Activated CD4-positive, alpha-beta T cell treated with anti-CD3 and anti-CD28 coated beads, Interleukin-2, amount 10 ng/mL, durations not matched to agents 24 days and 14 days (primary cell): ENCODE data around the gene CYSTM1. TPM values are rescaled to one million over a fixed set of nuclear protein-coding genes. Genes with fewer than 3 reads are reported as not detected.
A peak's percentile ranks its signal among the peaks of the same experiment; 100 is the strongest.

Experiments
- DNase-seq: peaks from one replicate; pipeline ENCODE4 v3.0.0; 2022
- H3K27ac Mint-ChIP-seq: one replicate; pipeline ENCODE4 v1.8.0; 2022; ENCODE audit warnings: mild to moderate bottlenecking, mixed read lengths
- H3K27me3 Mint-ChIP-seq: one replicate; pipeline ENCODE4 v1.8.0; 2022; ENCODE audit warnings: mixed read lengths
- H3K36me3 Mint-ChIP-seq: one replicate; pipeline ENCODE4 v1.8.0; 2022; ENCODE audit warnings: low read depth, mild to moderate bottlenecking, mixed read lengths
- H3K4me1 Mint-ChIP-seq: one replicate; pipeline ENCODE4 v1.8.0; 2021; ENCODE audit warnings: mixed read lengths
- H3K4me3 Mint-ChIP-seq: one replicate; pipeline ENCODE4 v1.8.0; 2022; ENCODE audit warnings: mild to moderate bottlenecking, moderate library complexity, mixed read lengths
- H3K9me3 Mint-ChIP-seq: one replicate; pipeline ENCODE4 v1.8.0; 2021; ENCODE audit warnings: mixed read lengths
- intact Hi-C: fragments of 100-400 bp; cut with micrococcal nuclease; formaldehyde crosslinking; loops from one replicate; pipeline ENCODE4 v1.15.1; 2023
- total RNA-seq: library from RNA; stranded (reverse); gene quantifications from 2 replicates; pipeline ENCODE4 v1.2.3, GENCODE V29; 2022

CYSTM1 gene
- total RNA-seq, 1 donor from 2014 or later = 17.3 TPM

DNA sequence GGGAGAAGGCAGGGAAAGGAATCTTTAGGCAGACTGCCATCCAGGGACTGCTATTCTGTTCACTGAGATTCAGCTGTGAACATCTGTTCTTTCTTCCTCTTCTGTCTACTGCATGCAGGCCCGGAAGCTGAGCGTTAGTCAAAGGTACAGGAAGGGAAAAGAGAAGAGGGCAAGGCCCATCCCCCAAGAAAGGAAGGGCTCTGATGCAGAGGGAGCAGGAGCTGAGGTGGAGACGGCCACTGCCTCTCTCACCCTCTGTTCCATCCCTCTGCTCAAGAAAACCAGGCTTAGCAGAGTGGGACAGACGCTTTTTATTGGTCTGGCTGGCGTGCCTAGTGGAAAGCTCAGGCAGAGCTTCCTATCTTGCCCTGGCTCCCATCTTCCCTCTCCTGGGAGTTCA lies 70.4 kb downstream of the CYSTM1 start:
- H3K4me1 Mint-ChIP-seq = peaks cover 43% of the 10 kb centered on the region
- peaks cover 17% of the 10 kb centered on the region for H3K36me3 Mint-ChIP-seq
- peak overlapping the region; percentile 32 for H3K27ac Mint-ChIP-seq
- H3K9me3 Mint-ChIP-seq = no peaks in the 10 kb centered on the region
- peak overlapping the region; percentile 46 for H3K4me3 Mint-ChIP-seq
- intact Hi-C loops = no loop called here
- DNase-seq = peak; percentile 68
- H3K27me3 Mint-ChIP-seq = no peaks in the 10 kb centered on the region

DNA sequence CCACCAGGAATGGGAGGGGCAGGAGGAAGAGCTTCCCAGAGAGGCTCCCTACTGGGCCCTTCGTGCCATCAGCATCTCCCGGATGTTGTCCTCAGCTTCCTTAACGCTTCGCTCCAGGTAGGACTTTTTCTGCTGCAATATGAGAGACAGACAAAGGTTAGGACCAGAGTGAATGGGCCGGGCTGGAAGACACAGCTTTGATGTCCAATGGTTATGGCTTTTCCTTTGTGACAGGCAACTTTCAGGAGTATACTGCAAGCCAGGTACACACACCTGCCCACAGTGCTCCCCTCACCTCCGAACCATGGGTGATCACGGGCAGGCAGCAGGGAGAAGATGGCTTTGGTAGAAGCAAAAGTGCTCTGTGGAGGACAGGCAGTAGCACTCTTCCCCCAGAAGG lies 70.9 kb downstream of the CYSTM1 start:
- intact Hi-C loops = no loop called here
- Mint-ChIP-seq H3K27ac (no peak overlapping the region), H3K4me3 (no peak overlapping the region), H3K9me3 (no peaks in the 10 kb centered on the region), H3K36me3 (peaks cover 20% of the 10 kb centered on the region), H3K4me1 (peaks cover 46% of the 10 kb centered on the region), H3K27me3 (no peaks in the 10 kb centered on the region)
- peak; percentile 54 for DNase-seq

DNA sequence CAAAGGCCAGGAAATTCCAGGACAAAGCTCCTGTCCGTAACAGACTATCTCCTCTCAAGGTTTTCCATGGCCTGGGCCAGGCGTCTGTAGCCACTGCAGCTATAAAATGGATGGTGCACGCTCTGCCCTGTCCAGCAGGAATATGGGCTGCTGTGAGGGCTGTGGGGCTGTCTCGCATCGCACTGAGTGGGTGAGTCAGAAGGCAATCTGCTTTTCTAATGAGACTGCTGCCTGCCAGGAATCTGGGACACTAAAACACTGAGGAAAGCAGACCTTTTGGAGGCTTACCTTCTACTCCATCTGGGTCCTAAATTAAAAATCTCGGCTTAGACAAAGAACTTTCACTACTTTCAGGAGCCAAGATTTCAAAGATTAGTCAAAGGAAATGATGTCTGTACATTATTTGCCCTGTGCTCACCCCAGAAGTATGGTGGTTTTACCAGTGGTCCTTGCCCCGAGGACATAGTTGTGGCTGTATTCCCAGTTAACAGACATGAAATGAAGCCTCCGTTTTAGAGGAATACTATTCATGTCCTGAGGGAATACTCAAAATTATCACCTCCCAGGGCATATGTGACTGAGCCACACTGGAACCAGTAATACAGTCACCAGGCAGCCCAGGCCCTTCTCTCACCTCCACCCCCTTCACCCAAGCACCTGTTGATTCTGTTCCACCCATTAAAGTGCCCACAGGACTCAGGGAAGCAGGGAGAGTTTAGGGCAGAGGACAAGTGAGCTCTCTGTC lies 71.6 kb downstream of the CYSTM1 start:
- H3K36me3 Mint-ChIP-seq = peaks cover 23% of the 10 kb centered on the region
- peak; percentile 56 for DNase-seq
- intact Hi-C loops = no loop called here
- no peaks in the 10 kb centered on the region for H3K9me3 Mint-ChIP-seq
- H3K27ac Mint-ChIP-seq = no peak overlapping the region
- H3K27me3 Mint-ChIP-seq = no peaks in the 10 kb centered on the region
- H3K4me1 Mint-ChIP-seq = peaks cover 50% of the 10 kb centered on the region
- no peak overlapping the region for H3K4me3 Mint-ChIP-seq

DNA sequence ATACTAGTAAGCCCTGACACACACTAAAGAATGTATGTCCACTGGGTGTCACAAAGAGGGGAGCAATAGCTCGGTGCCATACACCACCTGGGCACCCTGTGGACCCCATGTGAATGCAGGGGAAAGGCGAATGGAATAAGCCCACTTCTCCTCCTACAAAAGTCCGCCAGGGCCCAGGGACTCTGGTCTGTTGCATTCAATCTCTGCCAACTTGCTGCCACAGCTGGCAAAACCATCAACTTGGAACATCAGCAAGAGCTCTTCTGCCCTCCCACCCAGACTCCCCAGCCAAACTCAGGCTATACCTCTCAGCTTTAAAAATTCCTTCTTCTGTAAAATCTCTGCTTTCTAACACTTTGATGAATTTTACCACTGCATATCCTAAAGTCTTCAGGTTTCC lies 73.4 kb downstream of the CYSTM1 start:
- H3K4me3 Mint-ChIP-seq = no peak overlapping the region
- no peak for DNase-seq
- peaks cover 67% of the 10 kb centered on the region for H3K4me1 Mint-ChIP-seq
- no peak overlapping the region for H3K27ac Mint-ChIP-seq
- H3K9me3 Mint-ChIP-seq = no peaks in the 10 kb centered on the region
- intact Hi-C loops = no loop called here
- H3K27me3 Mint-ChIP-seq = no peaks in the 10 kb centered on the region
- H3K36me3 Mint-ChIP-seq = peaks cover 23% of the 10 kb centered on the region

DNA sequence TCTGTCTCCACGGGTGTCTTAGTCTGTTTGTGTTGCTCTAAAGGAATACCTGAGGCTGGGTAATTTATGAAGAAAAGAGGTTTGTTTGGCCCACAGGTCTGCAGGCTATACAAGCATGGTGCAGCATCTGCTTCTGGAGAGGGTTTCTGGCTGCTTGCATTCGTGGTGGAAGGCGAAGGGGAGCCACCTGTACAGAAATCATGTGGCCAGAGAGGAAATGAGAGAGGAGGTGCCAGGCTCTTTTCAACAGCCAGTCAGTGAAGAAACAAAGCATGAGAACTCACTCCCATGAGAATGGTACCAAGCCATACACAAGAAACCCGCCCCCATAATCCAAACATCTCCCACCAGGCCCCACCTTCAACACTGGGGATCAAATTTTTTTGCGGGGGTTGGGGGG lies 74.5 kb downstream of the CYSTM1 start:
- Mint-ChIP-seq H3K4me3 (peak overlapping the region; percentile 34), H3K4me1 (peaks cover 66% of the 10 kb centered on the region)
- no peak for DNase-seq

DNA sequence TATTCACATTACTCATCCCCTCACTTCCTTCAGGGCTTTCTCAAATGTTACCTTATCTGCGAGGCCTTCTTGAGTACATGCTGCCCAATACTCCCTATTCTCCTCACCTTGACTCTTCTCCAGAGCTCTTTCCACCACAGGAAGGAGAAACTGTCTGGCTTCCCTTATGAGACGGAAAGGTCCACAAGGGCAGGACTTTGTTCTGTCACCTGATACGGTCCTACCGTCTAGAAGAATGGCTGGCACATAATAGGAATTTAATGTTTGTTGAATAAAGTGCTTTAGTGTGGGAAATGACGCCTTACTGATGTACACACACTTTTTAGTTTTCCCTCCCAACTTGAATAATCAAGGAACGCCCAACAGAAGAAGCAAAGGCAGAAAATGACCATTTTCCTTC lies 75.4 kb downstream of the CYSTM1 start:
- no peak for DNase-seq
- intact Hi-C loops = loop anchor here (5.0 kb wide), 2 partner anchors 152 to 307 kb away; partner anchors contain the start of genes ANKHD1 and SRA1
- Mint-ChIP-seq H3K27me3 (no peaks in the 10 kb centered on the region), H3K27ac (peak overlapping the region; percentile 50), H3K4me1 (peaks cover 58% of the 10 kb centered on the region), H3K36me3 (peaks cover 14% of the 10 kb centered on the region), H3K9me3 (no peaks in the 10 kb centered on the region), H3K4me3 (peak overlapping the region; percentile 15)

More for the DNA sequence above, 74.5 kb downstream of the CYSTM1 start:
- Mint-ChIP-seq H3K27me3 (no peaks in the 10 kb centered on the region), H3K36me3 (peaks cover 20% of the 10 kb centered on the region), H3K9me3 (no peaks in the 10 kb centered on the region), H3K27ac (no peak overlapping the region)
- intact Hi-C loops = no loop called here

DNA sequence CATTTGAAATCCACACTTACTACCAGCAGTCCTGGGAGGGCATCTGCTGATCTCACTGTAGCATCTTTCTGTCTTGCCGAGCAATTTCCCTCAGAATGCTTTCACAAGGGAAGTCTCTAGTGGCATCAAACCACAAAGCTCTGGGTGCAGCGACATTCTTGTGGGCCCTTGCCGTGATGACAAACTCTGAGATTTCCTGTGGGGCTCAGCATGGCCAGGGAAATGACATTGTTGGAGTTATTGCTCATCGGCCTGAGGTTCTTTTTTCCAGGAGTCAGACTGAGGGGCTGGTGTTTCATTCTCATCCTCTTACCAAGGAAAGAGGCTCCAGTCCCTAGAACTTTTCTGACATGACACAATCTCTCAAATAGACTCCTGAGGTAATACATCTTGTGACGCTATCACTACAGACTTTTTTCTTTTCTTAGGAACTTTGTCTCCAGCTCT lies 76.6 kb downstream of the CYSTM1 start:
- peaks cover 13% of the 10 kb centered on the region for H3K36me3 Mint-ChIP-seq
- H3K4me1 Mint-ChIP-seq = peaks cover 46% of the 10 kb centered on the region
- peak overlapping the region; percentile 88 for H3K27ac Mint-ChIP-seq
- H3K27me3 Mint-ChIP-seq = no peaks in the 10 kb centered on the region
- intact Hi-C loops = loop anchor here (1.0 to 5.0 kb wide), 6 partner anchors 10 to 306 kb away; partner anchors contain the start of genes ANKHD1, HBEGF, PFDN1 and SRA1
- peak; percentile 91 for DNase-seq
- no peaks in the 10 kb centered on the region for H3K9me3 Mint-ChIP-seq
- peak overlapping the region; percentile 65 for H3K4me3 Mint-ChIP-seq

DNA sequence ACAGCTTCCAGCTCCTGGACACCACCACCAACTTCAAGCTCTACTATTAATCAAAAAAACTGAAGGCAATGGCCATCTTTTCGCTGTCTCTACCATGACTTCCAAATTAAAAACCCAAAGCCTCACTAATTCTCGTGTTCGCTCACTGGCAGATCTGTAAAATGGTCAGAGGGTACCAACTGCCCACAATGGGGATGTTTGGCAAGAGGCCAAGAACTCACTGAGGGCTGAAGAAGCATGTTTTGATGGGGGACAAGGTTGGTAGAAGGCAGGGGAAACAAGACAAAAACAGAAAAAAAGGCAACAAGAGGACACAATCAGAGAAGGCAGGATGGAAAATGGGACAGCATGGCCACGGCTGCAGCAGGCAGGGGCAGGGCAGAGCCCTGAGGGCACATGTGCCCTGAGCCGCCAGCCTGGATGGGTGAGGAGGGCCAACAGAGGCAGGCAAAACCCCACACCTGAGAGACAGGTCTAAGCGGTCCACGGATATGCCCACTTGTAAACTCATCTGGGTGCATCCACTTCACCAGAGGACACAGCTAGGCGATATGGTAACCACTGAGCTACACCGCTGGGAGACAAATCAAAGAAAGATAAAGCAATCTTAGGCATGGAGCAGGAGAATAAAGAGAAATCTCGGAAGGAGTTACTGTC lies 77.6 kb downstream of the CYSTM1 start:
- Mint-ChIP-seq H3K36me3 (peaks cover 15% of the 10 kb centered on the region), H3K27me3 (no peaks in the 10 kb centered on the region), H3K4me3 (peak overlapping the region; percentile 65), H3K9me3 (no peaks in the 10 kb centered on the region), H3K4me1 (peaks cover 44% of the 10 kb centered on the region), H3K27ac (peak overlapping the region; percentile 88)
- intact Hi-C loops = loop anchor here (5.0 kb wide), 2 partner anchors 150 to 305 kb away; partner anchors contain the start of genes ANKHD1 and SRA1
- no peak for DNase-seq

DNA sequence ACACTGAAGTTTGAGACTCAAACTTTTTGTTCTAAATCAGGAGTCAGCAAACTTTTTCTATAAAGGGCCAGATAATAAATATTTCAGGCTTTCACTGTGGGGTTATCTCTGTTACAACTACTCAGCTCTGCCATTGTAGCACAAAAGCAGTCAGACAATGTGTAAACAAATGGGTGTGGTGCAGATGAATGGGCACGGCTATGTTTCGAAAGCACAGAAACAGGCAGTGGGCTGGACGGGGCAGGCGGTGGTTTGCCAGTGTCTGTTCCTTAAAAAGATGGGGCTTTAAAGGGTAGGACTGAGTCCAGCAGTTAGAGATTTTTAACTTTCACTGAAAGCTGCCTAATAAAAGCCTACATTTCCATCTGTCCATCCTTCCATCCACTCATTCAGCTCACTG lies 79.0 kb downstream of the CYSTM1 start:
- H3K4me3 Mint-ChIP-seq = no peak overlapping the region
- intact Hi-C loops = loop anchor here (5.0 kb wide), 2 partner anchors 148 to 303 kb away; partner anchors contain the start of genes ANKHD1 and SRA1
- peaks cover 28% of the 10 kb centered on the region for H3K36me3 Mint-ChIP-seq
- no peak overlapping the region for H3K27ac Mint-ChIP-seq
- H3K4me1 Mint-ChIP-seq = peaks cover 55% of the 10 kb centered on the region
- no peak for DNase-seq
- no peaks in the 10 kb centered on the region for H3K27me3 Mint-ChIP-seq
- H3K9me3 Mint-ChIP-seq = no peaks in the 10 kb centered on the region

DNA sequence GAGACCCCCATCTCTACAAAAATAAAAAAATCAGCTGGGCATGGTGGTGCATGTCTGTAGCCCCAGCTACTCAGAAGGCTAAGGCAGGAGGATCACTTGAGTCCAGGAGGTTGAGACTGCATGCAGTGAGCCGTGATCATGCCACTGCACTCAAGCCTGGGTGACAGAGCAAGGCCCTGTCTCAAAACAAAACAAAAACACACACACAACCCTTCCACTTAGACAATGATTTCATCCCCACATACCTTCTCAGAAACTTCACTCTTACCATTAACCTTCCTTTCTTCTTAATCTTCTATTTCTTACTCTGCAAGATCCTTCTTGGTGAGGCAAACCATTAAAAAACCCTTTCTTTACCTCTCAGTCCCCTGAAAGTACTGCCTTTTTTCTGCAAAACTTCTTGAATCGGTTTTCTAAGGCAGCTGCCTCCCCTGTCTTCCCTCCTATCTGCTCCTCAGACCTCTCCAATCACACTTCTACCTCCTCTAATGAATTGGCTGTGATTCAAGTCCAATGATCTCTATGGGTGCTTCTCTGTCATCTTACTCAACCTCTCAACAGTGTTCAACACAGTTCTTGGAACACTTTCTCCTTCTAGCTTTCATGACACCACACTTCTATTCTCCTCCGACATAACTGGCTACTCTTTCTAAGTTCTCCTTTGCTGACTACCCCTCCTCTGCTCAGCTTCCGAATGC lies 80.6 kb downstream of the CYSTM1 start:
- H3K27ac Mint-ChIP-seq = no peak overlapping the region
- peaks cover 53% of the 10 kb centered on the region for H3K4me1 Mint-ChIP-seq
- intact Hi-C loops = no loop called here
- no peaks in the 10 kb centered on the region for H3K27me3 Mint-ChIP-seq
- H3K4me3 Mint-ChIP-seq = no peak overlapping the region
- H3K9me3 Mint-ChIP-seq = no peaks in the 10 kb centered on the region
- H3K36me3 Mint-ChIP-seq = peaks cover 27% of the 10 kb centered on the region
- no peak for DNase-seq

DNA sequence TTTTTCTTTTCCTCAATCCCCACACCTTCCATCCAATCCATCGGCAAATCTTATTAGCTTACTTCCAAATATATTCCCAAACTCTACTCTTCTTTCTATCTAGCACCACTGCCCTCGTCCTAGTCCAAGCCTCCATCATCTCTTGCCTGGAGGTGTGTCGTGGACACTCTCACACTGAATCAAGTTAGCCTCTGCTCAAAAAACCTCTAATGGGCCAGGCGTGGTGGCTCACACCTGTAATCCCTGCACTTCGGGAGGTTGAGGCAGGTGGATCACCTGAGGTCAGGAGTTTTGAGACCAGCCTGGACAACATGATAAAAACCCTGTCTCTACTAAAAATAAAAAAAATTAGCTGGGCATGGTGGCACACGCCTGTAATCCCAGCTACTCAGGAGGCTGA lies 81.7 kb downstream of the CYSTM1 start:
- H3K36me3 Mint-ChIP-seq = peaks cover 27% of the 10 kb centered on the region
- no peaks in the 10 kb centered on the region for H3K27me3 Mint-ChIP-seq
- no peak overlapping the region for H3K27ac Mint-ChIP-seq
- DNase-seq = no peak
- intact Hi-C loops = no loop called here
- H3K4me1 Mint-ChIP-seq = peaks cover 52% of the 10 kb centered on the region
- no peaks in the 10 kb centered on the region for H3K9me3 Mint-ChIP-seq
- no peak overlapping the region for H3K4me3 Mint-ChIP-seq

DNA sequence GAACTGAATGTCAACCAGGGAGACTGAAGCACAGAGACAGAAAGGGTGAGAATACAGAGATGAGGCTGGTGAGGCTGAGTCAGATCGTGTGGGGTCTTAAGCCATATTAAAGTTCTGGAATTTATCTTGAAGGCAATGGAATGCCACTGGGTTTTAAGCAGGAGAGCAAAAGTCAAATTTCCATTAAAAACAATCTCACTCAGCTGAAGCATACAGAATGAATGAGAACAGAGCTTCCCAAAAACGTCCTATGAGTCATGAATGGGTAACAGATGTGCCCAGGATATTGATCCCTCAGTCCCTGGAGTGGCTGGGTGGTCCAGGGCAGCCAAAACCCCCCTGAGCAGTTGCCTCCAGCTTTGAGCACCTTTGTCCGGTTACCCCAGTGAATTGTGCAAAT lies 83.0 kb downstream of the CYSTM1 start:
- peak overlapping the region; percentile 4 for H3K27ac Mint-ChIP-seq
- no peak overlapping the region for H3K4me3 Mint-ChIP-seq
- intact Hi-C loops = no loop called here
- no peak for DNase-seq
- peaks cover 44% of the 10 kb centered on the region for H3K4me1 Mint-ChIP-seq
- peaks cover 31% of the 10 kb centered on the region for H3K36me3 Mint-ChIP-seq
- no peaks in the 10 kb centered on the region for H3K9me3 Mint-ChIP-seq
- H3K27me3 Mint-ChIP-seq = no peaks in the 10 kb centered on the region

DNA sequence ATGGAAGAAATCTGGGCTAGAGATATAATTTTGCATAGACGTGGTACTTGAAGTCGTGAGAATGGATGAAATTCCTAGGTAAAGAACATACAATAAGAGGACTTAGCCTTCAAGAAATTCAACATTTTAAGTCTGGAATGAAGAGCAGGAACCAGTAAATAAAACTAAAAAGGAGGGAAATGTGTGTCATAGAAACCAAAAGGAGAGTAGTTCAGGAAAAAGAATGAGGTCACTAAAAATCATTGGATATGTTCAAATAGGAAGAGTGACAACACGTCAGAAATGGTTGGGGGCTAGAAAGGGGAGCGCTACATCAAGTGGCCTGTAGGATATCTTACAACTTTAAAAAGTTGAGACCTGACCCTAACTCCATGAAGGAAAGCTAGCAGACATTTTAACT lies 83.9 kb downstream of the CYSTM1 start:
- no peak overlapping the region for H3K27ac Mint-ChIP-seq
- H3K9me3 Mint-ChIP-seq = no peaks in the 10 kb centered on the region
- intact Hi-C loops = no loop called here
- no peak for DNase-seq
- peaks cover 34% of the 10 kb centered on the region for H3K36me3 Mint-ChIP-seq
- no peaks in the 10 kb centered on the region for H3K27me3 Mint-ChIP-seq
- H3K4me3 Mint-ChIP-seq = peak overlapping the region; percentile 5
- peaks cover 39% of the 10 kb centered on the region for H3K4me1 Mint-ChIP-seq

DNA sequence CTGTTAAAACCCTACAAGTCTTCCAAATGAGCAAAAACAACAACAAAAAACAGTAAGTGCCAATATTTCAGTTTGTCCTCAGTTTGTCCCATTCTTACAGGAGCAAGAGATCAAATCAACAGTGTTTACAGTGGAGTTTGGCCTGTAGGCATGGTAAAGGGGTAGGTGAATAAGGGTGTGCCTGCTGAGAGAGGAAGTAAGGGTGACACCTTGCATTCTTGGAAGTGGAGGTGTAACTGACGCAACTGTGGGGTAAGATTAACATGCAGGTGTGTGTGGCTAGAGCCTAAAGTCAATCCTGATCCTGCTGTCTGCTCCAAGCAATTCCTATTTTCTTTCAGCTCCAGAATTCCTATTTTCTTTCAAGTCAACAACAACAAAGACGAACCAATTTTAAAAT lies 84.5 kb downstream of the CYSTM1 start:
- peak overlapping the region; percentile 11 for H3K4me3 Mint-ChIP-seq
- intact Hi-C loops = no loop called here
- H3K4me1 Mint-ChIP-seq = peaks cover 44% of the 10 kb centered on the region
- H3K9me3 Mint-ChIP-seq = no peaks in the 10 kb centered on the region
- peak overlapping the region; percentile 45 for H3K27ac Mint-ChIP-seq
- DNase-seq = peak; percentile 72
- no peaks in the 10 kb centered on the region for H3K27me3 Mint-ChIP-seq
- H3K36me3 Mint-ChIP-seq = peaks cover 34% of the 10 kb centered on the region
